Muscle of back (tissue), 11 donors: ENCODE results near the gene UGT1A1. TPM values are rescaled to one million over a fixed set of nuclear protein-coding genes. Genes with fewer than 3 reads are reported as not detected.

Experiments used
- DNase-seq, 3 donors: peaks; one replicate each; pipeline versions ENCODE4 v3.0.0 to v3.0.0-alpha.2; 2013
- polyA plus RNA-seq, 10 donors: library from polyadenylated mRNA; unstranded; fragments of 120-200 nt; gene quantifications; one replicate each; pipeline ENCODE4 v1.2.1, GENCODE V29; 2013; ENCODE audit not compliant: insufficient read length in 10 of 10

The UGT1A1 gene
- polyA plus RNA-seq, 10 donors, result 0.04 to 0.12 (median 0.05) TPM; not detected in 5

DNA sequence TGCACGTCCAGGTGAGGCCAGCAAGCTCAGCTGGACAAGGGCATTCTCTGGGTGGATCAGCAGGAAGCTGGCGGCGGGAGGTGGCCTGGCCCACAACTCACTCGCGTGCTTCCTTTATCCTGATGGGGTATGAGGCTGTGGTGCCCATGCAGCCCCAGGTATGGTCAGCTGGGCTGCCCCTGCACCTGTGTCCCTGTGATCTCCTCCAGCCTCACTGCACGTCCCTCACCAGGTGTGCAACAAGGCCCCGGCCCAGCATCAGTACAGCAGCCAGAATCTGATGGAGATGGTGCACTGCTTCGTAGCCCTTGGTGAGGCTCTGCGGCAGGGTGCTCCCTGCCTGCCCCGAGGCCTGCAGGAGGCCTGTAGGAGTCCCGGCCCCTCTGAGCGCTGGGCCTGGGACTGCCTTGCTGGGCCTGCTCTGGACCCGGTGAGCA lies 35.7 kb downstream of the UGT1A1 start:
- DNase-seq, result no peak

DNA sequence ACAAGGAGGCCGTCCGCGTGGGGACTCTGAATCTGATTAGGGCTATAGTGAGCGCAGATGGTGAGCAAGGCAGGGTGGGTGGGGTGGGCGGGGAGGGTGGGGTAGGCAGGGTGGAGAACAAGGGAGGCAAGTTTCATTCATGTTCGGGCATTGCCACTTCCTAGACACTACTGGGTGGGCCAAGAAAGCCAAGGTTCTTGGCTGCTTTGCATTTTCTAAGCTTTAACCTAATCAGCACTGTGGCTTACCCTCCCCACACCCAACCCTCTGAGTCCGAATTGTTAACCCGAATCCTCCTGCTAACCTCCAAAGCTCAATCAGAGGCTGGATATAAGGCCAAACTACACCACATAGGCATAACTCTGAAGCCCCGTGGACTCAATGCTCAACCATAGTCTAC lies 36.2 kb downstream of the UGT1A1 start:
- DNase-seq, result no peak

DNA sequence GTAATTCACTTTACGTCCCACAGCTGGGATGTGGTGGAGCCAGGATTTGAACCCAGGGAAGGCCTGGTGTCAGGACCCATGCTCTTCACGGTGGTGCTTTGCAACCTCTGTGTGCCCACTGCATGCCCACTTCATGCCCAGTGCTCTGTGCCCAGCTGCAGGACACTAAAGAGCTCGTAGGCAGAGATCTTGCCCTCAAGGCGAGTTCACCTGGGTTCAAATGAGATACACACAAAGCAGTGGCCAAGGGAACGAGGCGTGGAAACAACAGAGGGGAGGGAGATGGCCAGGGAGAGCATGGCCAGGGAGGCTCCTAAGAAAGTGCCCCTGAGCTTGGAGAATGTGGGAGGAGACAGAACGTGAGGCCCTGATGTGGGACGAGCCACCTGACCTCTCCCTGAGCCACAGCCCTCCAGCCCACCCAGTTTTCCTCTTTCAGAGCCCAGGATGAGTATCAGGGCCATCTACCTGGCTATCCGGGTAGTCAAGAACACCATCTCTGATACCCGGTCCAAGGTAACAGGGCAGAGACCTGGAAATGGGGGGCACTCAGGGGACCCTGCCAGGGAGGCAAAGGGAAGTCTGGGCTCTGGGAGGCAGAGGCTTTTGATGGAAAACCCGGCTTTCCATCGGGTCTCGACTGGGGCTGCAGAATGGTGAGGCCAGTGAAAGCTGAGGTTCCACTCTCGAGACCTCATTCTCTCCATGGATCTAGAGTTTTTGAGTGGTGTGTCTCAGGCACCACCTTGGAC lies 38.4 kb downstream of the UGT1A1 start:
- no peak for DNase-seq

DNA sequence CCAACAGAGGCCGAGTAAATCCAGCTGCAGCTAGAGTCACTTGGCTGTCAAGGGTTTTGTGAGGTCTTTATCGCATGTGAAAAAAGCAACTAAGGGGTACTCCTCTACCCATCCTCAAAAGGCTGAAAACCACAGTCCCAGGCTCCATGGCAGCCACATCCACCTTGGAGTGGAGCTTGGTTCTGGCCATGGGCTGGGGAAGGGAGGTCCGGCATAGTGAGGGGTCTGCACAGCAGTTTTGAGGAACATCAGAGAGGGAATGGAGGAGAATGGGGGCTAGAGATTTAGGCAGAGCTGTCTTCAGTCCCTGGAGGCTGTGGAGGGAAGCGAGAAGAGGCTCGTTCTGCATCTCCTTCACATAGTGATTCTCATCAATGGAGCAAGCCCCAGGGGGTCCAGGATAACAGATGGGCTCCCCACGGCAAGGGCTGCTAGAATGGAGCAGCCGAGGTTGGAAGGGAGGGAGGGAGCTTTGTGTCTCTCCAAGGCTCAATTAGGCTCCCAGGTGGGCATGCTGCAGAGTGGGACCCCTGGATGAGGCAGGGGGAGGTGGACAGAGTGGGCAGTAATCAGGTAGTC lies 39.1 kb downstream of the UGT1A1 start:
- no peak for DNase-seq

DNA sequence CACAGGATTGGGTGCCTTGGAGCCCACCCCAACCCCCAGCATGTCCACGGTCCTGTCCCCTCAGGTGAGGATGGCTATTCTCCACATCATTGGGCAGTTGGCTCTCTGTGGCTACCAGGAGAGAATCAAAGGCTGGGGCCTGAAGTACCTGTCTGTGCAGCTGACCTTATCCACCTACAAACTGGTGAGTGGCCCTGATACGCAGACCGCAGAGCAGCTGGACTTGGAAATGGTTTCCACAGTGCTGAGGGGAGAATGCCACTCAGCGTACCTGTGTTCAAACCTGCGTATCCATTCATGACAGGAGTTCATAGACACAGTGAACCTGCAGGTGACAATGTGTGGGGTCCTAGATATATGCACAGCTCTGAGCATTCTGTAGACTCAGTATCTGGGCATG lies 39.6 kb downstream of the UGT1A1 start:
- DNase-seq, result no peak

DNA sequence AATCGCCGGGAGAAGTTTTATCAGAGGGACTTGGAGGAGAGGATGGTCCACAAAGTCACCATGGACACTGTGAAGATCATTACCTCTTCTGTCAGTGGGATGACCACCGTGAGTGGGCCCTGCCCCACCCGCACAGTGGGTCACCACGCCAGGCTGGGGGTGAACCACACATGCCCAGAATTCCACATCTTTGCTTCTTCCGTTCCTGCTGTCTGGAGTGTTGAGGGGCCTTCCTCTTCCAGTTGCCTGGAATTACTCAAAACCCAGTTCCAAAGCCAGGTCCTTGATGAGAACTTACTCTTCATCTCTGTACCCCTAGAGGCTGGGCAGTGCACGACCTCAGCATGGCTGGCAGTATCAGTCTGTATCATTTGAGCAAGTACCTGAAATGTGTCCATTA lies 40.1 kb downstream of the UGT1A1 start:
- no peak for DNase-seq

DNA sequence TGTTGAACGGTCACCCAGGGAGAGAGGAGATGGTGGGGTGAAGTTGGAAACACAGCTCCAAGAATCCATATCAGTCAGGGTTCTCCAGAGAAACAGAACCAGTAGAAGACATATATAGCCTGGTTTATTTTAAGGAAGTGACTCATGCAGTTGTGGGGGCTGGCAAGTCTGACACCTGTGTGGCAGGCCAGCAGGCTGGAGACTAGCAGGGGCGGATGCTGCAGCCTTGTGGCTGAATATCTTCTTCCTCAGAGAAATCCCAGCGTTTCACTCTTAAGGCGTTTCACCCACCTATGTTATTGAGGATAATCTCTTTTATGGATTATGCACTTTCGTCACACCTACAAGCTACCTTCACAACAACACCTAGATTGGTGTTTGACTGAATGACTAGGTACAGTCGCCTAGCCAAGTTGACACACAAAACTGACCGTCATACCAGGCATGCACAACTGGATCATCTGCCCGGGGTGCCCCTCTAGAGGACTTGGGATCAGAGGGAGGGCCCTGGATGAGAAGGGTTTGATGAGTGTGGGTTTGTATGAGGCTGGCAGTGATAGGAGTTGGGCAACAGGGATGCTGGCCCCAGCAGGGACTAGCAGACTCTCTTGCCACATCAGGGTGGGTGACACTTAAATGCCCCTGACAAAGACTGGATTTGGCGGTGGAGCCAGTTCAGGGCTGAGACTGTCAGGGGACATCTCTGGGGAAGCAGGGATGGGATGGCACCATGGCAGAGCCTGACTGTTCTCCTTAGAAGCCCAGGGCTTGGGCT lies 41.5 kb downstream of the UGT1A1 start:
- no peak for DNase-seq

DNA sequence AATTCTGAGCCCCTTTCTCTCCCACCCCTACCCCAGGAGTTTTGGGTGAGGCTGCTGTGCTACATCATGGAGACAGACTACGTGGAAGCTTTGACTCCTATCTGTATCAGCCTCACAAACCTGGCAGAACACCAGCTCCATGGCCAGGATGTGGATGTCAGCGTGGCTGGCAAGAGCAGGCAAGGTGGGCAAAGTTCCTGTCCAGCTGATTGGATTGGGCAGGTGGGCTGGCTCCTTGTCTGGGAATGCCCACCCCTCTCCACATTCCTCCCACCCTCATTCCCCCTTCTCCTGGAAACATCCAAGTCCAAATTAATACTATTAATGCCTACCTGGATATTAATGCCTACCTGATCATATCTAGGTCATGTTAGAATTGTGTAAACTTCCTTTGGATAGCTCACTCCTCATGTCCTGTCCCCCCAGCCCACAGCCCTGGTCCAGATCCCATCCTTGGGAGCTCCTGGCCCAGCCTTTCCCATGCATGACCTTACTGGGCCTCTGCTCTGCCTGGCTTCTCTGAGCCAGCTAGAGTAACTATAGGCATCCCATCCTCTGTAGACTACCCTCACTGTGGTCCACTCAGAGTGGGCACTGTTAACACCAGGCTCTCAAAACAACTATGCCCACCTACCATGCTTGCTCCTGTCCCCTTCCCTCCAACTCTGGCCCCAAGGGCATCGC lies 42.2 kb downstream of the UGT1A1 start:
- no peak for DNase-seq

DNA sequence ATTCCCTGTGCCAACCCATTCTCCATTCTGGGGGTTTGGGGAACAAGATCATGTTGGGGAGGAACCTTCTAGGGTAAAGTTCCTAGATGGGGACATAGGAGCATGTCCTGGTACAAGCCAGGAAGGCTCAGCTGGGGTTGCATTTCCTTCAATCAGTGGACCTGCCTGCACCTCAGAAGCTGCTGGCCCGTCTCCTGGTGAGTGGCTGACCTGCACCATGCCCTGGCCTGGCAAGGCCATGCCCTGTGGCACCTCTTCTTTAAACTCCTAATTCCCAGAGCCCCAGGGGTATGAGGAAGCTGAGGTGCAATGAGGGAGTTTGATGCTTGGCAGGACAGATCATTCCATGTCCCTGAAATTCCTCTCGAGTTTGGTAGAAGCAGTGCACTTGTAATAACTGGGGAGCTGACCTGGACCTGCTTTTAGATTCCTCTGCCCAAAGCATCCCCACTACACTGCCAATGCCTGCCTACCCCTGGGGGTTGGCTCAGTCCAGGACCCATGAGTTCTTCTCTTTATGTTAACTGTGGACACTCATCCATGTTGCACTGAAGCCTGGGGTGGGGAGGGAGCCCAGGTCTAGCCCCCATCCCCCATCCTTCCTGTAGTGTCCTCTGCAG lies 43.3 kb downstream of the UGT1A1 start:
- no peak for DNase-seq

DNA sequence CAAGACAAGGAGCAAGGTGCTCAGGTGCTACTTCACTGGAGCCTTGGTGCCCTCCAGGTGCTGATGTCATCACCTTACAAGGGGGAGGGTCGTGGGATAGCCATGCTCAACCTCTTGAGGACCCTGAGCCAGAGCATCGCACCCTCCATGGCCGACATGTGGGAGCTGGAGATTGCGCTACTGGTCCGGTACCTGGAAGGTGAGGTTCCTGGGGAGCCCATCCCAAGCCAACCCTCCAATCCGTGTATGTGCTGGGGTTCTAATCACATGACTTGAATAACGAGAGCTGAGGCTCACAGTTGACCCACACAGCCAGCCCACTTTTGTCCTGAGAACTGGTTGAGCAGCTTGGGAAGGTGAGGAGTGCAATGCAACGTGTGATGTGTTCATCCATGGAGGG lies 43.9 kb downstream of the UGT1A1 start:
- DNase-seq, result no peak

DNA sequence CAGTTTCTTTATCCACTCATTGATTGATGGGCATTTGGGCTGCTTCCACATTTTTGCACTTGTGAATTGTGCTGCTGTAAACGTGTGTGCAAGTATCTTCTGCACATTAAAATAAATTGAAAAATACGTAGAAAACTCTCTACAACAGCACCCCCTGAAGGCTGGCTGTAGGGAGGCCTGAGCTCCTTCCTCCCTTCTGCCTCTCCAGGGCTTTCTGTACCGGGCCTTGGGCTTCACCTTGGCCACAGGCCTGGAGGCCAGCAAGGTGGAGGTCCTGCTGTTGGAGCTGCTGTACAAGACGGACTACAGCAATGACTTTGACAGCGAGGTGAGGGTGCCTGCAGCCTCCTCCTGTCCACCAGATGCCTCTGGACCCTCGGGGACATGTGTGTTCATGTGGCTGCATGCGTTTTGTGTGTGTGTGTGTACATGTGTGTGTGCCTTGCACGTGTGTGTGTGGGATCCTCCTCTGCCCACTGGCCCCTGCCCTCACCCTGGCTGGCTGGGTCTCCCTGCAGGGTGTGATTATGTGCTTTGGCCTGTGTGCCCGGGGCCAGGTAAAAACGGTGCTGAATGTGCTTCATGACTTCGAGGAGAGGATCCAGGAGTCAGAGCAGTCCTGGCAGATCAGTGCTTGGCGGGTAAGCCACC lies 47.3 kb downstream of the UGT1A1 start:
- no peak for DNase-seq

DNA sequence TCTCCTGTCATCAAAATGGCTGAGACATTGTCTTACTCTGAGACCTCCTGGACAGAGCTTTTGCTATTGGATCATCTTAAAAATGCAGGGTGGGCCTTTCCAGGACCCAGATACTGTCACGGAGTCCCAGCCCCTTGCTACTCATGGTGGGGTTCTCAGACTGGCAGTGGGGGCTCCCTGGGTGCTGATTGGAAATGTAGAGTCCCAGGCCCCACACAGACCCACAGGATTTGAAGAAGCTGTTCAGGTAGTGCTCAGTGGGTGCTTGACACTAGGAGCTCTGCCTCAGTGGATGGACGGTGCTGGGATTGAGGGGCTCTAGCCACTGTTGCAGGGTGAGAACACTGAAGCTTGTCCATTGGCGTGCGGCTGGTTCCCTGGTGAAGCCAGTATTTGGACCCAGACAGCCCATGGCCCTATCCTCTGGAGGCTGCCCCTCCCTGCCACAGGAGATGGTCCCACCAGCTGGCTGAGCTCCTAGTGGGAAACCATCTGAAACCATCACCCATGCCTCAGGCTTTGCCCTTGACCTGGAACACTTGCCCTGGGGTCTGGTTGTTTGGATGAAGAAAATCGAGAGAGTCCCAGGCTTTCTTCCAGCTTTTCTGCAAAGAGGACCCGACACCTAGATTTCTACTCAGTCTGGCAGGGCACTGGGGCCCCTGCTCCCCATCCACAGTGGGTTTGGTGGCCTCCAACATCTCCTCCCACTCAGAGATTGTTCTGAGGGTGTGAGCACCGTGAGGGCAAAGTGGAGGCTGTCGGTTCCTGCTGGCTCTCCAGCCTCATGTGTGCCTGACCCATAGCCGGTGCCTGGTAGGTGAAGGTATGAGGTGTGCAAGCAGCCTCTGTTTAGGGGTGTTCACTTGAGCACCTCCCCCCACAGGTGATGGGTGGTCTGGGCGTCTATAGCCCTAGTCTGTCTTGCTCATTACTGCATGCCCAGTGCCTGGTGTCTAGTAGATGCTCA lies 48.2 kb downstream of the UGT1A1 start:
- no peak for DNase-seq

DNA sequence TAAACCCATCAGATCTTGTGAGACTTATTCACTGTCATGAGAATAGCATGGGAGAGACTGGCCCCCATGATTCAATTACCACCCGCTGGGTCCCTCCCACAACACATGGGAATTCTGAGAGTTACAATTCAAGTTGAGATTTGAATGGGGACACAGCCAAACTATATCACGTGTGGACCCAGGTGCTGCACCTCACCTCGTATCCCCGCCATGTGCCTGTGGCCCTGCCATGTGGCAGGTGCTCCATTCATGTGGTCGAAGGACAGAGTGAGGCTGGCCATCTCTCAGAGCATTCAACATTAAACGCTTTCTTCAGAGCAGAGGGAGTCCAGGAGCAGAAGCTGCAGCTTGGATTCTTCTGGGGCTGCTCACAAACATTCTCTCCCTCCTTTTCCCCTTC lies 50.3 kb downstream of the UGT1A1 start:
- no peak for DNase-seq

DNA sequence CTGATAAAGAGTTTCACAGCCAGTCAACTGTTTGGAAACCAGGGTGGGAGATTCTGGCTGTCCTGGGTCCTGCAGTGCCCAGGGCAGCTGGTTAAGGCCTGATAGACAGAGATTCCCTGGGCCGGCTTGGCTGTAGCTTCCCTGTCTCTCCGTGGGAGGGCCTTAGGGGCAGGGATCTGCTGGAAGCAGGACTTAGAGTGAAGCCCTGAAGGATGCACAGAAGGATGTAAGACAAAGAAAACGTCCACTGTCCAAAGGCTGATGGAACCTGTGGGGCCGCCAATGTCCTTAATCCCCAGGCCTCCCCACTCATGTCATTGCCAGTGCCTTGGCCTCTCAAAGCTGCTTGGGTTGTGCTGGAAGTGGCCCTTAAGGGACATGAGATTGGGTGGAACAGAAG lies 51.0 kb downstream of the UGT1A1 start:
- DNase-seq, result no peak

DNA sequence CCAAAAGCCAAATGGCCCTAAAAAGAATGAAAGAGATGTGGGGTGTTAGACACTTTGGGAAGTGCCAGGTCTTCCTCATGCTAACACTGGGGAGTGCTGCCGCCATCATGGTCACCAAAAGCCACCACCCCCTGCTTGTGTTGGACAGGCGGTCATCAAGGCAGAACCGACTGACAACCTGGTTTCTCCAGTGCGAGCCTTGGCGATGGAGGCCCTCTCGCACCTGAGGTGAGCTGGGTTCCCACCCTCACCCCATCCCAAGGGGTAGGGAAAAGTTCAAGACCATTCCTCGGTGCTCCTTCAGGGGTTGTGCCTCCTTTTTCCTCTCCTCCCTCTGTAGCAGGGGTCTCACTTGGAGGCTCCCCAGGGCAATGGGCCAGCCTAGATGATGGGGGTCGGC lies 51.7 kb downstream of the UGT1A1 start:
- DNase-seq, result no peak

DNA sequence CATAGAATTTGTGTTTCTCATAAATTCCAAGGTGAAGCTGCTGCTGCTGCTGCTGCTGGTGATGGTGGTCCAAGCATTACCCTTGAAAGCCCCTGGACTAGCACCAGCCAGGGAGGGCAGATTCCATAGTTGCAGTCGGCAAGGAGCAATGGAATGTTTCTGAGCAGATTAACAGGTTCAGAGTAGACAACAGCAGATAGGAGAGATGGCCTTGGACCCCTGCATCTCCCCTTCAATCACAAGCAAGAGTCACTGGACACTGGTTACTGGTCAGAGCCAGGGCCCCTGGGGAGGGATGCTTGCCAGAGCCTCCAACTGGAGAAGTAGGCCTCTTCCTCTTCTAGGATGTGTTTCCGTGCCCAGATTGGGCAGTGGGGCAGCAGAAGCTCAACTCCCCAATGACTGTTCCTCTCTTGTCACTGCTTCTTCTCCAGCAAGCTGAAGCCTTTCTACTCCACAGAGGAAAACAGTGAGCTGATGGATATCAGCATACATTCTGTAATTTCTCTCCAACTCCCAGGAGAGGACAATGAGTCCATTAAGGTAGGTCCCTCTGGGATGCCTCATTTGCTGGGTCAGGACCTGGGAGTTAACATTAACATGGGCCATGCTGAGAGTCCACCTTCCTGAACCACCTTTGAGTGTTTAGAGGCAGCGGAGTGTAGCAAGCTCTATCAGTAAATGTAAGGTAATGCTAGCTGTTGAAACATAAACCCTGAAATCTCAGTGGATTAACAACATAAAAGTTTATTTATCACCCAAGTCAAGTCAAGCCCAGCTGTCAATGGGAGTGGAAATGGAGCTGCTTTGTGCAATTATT lies 53.4 kb downstream of the UGT1A1 start:
- no peak for DNase-seq

DNA sequence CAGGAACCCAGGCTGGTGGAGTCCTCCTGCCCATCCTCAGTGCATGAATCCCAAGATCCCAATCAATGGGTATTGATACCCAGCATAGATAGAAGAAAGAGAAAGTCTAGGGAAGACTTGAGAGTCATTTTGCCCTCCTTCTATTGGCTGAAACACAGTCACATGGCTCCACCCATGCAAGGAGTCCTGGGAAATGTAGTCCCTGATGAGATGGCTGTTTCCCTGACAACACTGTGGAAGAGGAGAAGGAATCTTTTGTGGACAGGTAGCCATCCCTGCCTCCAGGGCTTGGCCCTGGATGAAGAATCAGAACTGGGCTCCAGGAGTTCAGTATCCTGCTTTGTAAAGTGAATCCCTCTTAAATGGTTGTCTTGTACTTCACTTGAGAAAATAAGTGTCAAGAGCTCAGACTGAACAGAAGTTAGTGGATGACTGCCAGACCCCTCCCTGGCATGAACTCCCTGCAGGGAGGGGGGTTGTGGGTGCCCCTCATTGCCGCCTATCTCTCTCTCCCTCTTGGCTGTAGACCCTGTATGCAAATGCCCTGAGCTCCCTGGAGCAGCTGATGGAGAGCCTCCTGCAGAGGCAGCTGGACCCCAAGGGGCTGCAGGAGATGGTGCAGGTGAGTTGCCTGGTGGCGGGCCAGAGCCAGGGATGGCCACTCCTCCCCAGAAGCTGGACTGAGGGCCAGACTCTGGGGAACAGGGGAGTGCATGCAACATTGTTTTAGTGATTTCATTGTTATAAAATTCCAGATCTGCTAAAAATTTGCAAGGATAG lies 54.2 kb downstream of the UGT1A1 start:
- no peak for DNase-seq

DNA sequence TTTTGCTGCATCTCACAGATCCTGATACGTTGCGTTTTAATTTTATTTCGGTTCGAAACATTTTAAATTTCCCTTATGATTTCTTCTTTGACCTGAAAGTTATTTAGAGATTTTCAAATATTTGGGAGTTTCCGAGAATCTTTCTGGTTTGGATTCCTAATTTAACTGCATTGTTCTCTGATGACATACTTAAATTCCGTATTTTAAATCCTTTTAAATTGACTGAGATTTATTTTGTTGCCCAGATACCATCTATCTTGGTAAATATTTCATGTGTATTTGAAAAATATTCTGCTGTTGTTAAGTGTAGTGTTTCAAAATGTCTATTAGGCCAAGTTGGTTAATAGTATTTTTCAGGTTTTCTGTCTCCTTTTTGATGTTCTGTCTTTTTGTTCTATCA lies 55.8 kb downstream of the UGT1A1 start:
- no peak for DNase-seq
